Lung (tissue), 12 donors: ENCODE data around the gene TK2. TPM values are rescaled to one million over a fixed set of nuclear protein-coding genes. Genes with fewer than 3 reads are reported as not detected.

ENCODE experiments used
- ATAC-seq: fragments of 200-7000 bp; cut with Tn5 transposase; one replicate; pipeline ENCODE4 v1.9.1; 2020; ENCODE audit warnings: moderate number of reproducible peaks; ENCODE audit not compliant: insufficient read depth, low FRiP score
- DNase-seq, 3 donors: peaks; one replicate each; pipeline ENCODE4 v3.0.0-alpha.2; 2013 to 2017
- H3K27ac ChIP-seq, 2 donors: one replicate each; pipeline ENCODE4 v1.5.1; 2013; ENCODE audit warnings: mild to moderate bottlenecking in 2 of 2, moderate library complexity in 2 of 2, control low read depth in 1 of 2, inconsistent platforms in 1 of 2, low read depth in 1 of 2, low read length in 1 of 2
- H3K27me3 ChIP-seq, 3 donors: one replicate each; pipeline ENCODE4 v1.5.1; 2013; ENCODE audit warnings: low read length in 2 of 3; ENCODE audit not compliant: control insufficient read depth in 3 of 3, insufficient read depth in 3 of 3
- H3K36me3 ChIP-seq, 4 donors: one replicate each; pipeline ENCODE4 v1.5.1; 2013; ENCODE audit warnings: low read length in 4 of 4, mild to moderate bottlenecking in 1 of 4, moderate library complexity in 1 of 4; ENCODE audit not compliant: control insufficient read depth in 4 of 4, insufficient read depth in 4 of 4
- H3K4me1 ChIP-seq, 5 donors: one replicate each; pipeline ENCODE4 v1.5.1; 2013; ENCODE audit warnings: low read length in 5 of 5, mild to moderate bottlenecking in 2 of 5, moderate library complexity in 1 of 5; ENCODE audit not compliant: control insufficient read depth in 5 of 5, insufficient read depth in 5 of 5
- H3K4me3 ChIP-seq: one replicate; pipeline ENCODE4 v1.5.1; 2013; ENCODE audit warnings: mild to moderate bottlenecking, control low read depth, moderate library complexity
- H3K9ac ChIP-seq, 2 donors: one replicate each; pipeline ENCODE4 v1.5.1; 2013; ENCODE audit warnings: low read length in 2 of 2, control low read depth in 1 of 2; ENCODE audit not compliant: insufficient read depth in 1 of 2
- H3K9me3 ChIP-seq, 4 donors: one replicate each; pipeline ENCODE4 v1.5.1; 2013; ENCODE audit warnings: low read length in 3 of 4, mild to moderate bottlenecking in 1 of 4, moderate library complexity in 1 of 4; ENCODE audit not compliant: control insufficient read depth in 4 of 4, insufficient read depth in 3 of 4
- WGBS, 2 donors: extraction: QIAGEN DNeasy Blood & Tissue Kit; methylation state at CpG; one replicate each; pipeline ENCODE4 v1.1.7; 2013; 5-methylcytosine and 5-hydroxymethylcytosine counted together
- polyA plus RNA-seq, 2 donors: library from polyadenylated mRNA; stranded (reverse); fragments of 200-250 nt; gene quantifications; one replicate each; pipeline ENCODE4 v1.2.1, GENCODE V29; 2013
- total RNA-seq, 2 donors: library from RNA; depleted of rRNA in 1 of 2; stranded (reverse); fragments of >200 nt in 1 of 2; gene quantifications; one replicate each; pipeline ENCODE4 v1.2.1, GENCODE V29; 2014 to 2021
- TF ChIP-seq, protein P1 (sequence below): IDR thresholded peaks from 2 replicates; pipeline ENCODE4 v1.5.1; 2012; ENCODE audit warnings: mild to moderate bottlenecking; ENCODE audit errors: control extremely low read depth, extremely low read depth
- donor health status: control.
- donor health status: control.
- donor health status: Bipolar disorder and iron deficiency.
- donor health status: healthy.
- donor health status: DM: yes; HTN: yes; CAD: no.

The TK2 gene
- total and polyA plus RNA-seq, 4 donors, result 13.1 to 37.7 (median 25.0) TPM

DNA sequence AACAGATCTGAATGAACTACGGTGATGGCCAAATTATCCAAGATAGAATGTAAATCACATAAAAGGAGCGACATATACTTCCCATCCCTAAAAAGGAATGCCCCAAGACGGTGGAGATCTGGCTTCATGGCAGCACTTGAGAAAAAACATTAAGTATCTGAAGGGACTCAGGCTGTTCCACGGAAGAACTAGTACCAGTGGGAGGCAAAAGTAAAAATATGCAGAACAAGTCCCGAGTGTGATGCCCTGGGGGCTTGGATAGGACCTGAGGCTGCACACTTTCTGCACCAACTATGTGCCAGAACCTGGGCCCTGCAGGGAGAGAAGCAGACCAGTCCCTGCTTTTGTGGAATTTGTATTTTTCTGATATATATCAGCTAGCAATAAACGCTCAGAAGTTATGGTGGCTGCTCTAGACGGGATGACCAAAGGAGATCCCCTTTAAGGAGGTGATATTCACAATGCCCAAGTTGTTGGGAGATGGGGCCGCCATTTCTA lies 1.9 kb upstream of the TK2 start:
- TF ChIP-seq, protein P1, sequence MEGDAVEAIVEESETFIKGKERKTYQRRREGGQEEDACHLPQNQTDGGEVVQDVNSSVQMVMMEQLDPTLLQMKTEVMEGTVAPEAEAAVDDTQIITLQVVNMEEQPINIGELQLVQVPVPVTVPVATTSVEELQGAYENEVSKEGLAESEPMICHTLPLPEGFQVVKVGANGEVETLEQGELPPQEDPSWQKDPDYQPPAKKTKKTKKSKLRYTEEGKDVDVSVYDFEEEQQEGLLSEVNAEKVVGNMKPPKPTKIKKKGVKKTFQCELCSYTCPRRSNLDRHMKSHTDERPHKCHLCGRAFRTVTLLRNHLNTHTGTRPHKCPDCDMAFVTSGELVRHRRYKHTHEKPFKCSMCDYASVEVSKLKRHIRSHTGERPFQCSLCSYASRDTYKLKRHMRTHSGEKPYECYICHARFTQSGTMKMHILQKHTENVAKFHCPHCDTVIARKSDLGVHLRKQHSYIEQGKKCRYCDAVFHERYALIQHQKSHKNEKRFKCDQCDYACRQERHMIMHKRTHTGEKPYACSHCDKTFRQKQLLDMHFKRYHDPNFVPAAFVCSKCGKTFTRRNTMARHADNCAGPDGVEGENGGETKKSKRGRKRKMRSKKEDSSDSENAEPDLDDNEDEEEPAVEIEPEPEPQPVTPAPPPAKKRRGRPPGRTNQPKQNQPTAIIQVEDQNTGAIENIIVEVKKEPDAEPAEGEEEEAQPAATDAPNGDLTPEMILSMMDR, result no peak
- peak overlapping the region; percentile 41 to 95 for H3K9ac ChIP-seq
- ATAC-seq, result no peak
- H3K9me3 ChIP-seq, result no peaks in the 10 kb centered on the region
- WGBS, 2 donors, result 33 to 46% methylated on average over 8 of the region's 8 CpGs
- peak in 1 of 3 donors; percentile 16 for DNase-seq
- peaks cover 5 to 52% (median 15%) of the 10 kb centered on the region in 5 donors for H3K4me1 ChIP-seq
- peaks cover 0 to 3% (median 1%) of the 10 kb centered on the region in 4 donors for H3K36me3 ChIP-seq
- peak overlapping the region; percentile 65 for H3K4me3 ChIP-seq
- H3K27ac ChIP-seq, result peak overlapping the region; percentile 92 to 98
- H3K27me3 ChIP-seq, result no peaks in the 10 kb centered on the region

- WGBS, 2 donors, result 20 to 26% methylated on average over 6 of the region's 6 CpGs
- H3K27me3 ChIP-seq, result no peaks in the 10 kb centered on the region
- ATAC-seq (no peak), DNase-seq (peak; percentile 40 to 55 (median 54))
- H3K27ac ChIP-seq, result peak overlapping the region in 1 of 2 donors; percentile 98
- TF ChIP-seq, protein P1, result no peak
- H3K4me1 ChIP-seq, result peaks cover 5 to 52% (median 15%) of the 10 kb centered on the region in 5 donors
- no peak overlapping the region for H3K9ac ChIP-seq
- peaks cover 0 to 3% (median 1%) of the 10 kb centered on the region in 4 donors for H3K36me3 ChIP-seq
- H3K4me3 ChIP-seq, result no peak overlapping the region
- no peaks in the 10 kb centered on the region for H3K9me3 ChIP-seq
Measured at GRCh38 chr16:66551348-66551759, 1.4 kb upstream of the TK2 start.

- WGBS, 2 donors, result 73 to 77% methylated on average over 9 of the region's 9 CpGs
- peak overlapping the region; percentile 96 to 99 for H3K27ac ChIP-seq
- H3K36me3 ChIP-seq, result peaks cover 0 to 5% (median 2%) of the 10 kb centered on the region in 4 donors
- no peaks in the 10 kb centered on the region for H3K9me3 ChIP-seq
- H3K9ac ChIP-seq, result peak overlapping the region; percentile 82 to 96
- H3K27me3 ChIP-seq, result no peaks in the 10 kb centered on the region
- H3K4me1 ChIP-seq, result peaks cover 5 to 43% (median 15%) of the 10 kb centered on the region in 5 donors
- DNase-seq (no peak), ATAC-seq (no peak)
- TF ChIP-seq, protein P1, result no peak
- peak overlapping the region; percentile 74 for H3K4me3 ChIP-seq
Measured at GRCh38 chr16:66548868-66549267, 1.1 kb downstream of the TK2 start.

DNA sequence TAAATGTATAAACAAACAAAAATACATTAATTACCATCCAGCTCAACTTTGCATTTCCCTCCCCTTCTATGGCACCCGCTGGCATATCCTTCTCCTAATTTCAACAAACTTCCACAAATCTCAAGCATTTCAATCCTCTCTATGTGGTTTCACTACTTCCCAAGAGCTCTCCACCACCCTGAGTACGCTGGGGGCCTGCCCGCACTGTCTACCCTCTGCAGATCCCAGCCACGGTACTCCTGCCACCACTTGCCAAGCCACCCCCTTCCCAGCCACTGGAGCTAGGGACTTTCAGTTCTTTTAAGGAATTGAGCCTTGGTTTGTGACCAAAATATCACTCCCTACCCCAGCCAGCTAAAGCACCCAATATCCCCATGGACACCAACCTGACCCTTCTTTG lies 1.9 kb downstream of the TK2 start:
- WGBS, 2 donors, result 78 to 83% methylated on average over 4 of the region's 4 CpGs
- no peak overlapping the region for H3K9ac ChIP-seq
- TF ChIP-seq, protein P1, result no peak
- H3K27ac ChIP-seq, result peak overlapping the region; percentile 13
- ATAC-seq (no peak), DNase-seq (no peak)
- H3K27me3 ChIP-seq, result no peaks in the 10 kb centered on the region
- H3K9me3 ChIP-seq, result no peaks in the 10 kb centered on the region
- H3K36me3 ChIP-seq, result peaks cover 0 to 7% (median 4%) of the 10 kb centered on the region in 4 donors
- peaks cover 5 to 35% (median 15%) of the 10 kb centered on the region in 5 donors for H3K4me1 ChIP-seq
- no peak overlapping the region for H3K4me3 ChIP-seq
